Activated T-helper 1 cell treated with anti-CD3 and anti-CD28 coated beads, Interleukin-2, amount 50 U/mL, for 16 hours (primary cell): Measurements from ENCODE around the gene PTK7.
A peak's percentile ranks its signal among the peaks of the same experiment; 100 is the strongest.
"Not testable (repeated sequence)": the region's sequence is repeated elsewhere in the genome, so short reads cannot be mapped to it uniquely, and the experiment has no call there.

ENCODE experiments used
- DNase-seq, 2 donors: peaks; one replicate each; pipeline ENCODE4 v3.0.0-alpha.2; 2020; ENCODE audit warnings: low read depth in 1 of 2, low spot score in 1 of 2

PTK7 gene

GRCh38 chr6:43075670-43076463 is at the start of gene PTK7:
Gene PTK7 (plus strand): TSS chr6:43076314. CDS start chr6:43076489, 175 bp downstream.
- DNase-seq, result no peak

DNA sequence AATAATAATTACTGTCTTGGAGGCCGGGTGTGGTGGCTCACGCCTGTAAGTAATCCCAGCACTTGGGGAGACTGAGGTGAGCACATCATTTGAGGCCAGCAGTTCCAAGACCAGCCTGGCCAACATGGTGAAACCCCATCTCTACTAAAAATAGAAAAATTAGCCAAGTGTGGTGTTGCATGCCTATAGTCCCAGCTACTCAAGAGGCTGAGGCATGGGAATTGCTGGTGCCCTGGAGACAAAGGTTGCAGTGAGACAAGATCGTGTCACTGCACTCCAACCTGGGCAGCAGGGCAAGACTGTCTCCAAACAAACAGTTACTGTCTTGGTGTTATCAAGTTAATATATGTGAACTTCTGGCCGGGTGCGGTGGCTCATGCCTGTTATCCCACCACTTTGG is 49.7 kb upstream of the PTK7 start:
- no peak for DNase-seq

- DNase-seq, result no peak
These were observed 47.0 kb upstream of the PTK7 start for GRCh38 chr6:43029120-43029519.

DNA sequence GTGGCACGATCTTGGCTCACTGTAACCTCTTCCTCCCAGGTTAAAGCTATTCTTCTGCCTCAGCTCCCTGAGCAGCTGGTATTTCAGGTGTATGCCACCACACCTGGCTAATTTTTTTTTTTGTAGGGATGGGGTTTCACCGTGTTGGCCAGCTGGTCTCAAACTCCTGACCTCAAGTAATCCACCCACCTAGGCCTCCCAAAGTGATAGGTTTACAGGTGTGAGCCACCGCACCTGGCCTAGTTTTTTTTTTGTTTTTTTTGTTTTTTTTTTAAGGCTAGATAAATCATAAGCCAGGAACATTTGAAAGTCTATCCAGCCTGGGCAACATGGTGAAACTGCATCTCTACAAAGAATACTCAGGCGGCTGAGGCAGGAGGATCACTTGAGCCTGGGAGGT is 43.8 kb upstream of the PTK7 start:
- no peak for DNase-seq

DNA sequence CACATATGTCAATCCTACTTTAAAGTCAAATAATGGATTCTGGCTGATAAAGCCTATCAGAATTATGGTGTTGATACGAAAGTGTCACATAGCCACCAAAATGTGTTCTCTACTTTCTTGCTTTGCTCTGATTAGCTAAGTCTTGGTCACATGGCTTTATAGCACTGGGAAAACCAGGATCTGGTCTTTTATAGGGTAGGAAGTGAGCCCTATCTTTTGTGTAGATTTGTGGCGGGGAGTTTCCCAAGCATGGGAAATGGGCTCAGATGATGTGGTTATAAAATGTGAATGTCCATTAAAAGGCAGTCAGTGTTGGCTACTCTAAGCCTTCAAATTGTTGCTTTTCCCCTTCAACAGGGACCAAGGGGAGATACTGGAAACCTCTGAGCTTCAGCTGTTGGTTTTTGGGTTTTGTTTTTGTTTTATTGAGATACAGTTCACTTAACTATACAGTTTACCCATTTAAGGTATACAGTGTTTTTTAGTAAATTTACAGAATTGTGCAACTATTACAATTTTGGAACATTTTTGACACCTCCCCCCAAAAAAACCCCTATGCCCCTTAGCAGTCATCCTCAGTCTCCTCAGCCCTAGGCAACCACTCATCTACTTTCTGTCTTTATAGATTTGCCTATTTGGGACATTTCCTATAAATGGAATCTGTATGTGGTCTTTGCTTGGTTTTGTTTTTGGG is 42.5 kb upstream of the PTK7 start:
- DNase-seq, result no peak

- no peak for DNase-seq
These were observed 42.0 kb upstream of the PTK7 start for GRCh38 chr6:43034190-43034525.

GRCh38 chr6:43035495-43036194 is 40.5 kb upstream of the PTK7 start:
- no peak for DNase-seq

- no peak for DNase-seq
These were observed 39.4 kb upstream of the PTK7 start for GRCh38 chr6:43036712-43037111.

DNA sequence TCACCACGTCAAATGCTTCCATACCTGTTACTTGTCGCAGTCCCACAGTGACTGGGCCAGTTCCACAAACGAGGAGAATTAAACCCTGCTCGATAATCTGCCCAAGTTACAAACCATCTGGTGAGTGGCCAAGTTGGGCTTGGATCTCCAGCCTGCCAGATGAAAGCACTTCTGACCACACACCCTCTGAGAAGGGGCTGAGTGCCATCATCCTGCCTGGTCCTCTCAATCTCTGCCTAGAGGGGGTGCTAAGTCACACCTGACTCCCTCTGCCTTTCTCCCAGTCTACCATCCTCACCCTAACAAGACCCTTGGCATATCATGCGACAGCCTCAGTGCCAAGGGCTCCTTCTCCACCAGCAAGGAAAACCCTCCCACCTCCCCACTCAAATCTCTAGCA is 38.9 kb upstream of the PTK7 start:
- DNase-seq, result no peak

DNA sequence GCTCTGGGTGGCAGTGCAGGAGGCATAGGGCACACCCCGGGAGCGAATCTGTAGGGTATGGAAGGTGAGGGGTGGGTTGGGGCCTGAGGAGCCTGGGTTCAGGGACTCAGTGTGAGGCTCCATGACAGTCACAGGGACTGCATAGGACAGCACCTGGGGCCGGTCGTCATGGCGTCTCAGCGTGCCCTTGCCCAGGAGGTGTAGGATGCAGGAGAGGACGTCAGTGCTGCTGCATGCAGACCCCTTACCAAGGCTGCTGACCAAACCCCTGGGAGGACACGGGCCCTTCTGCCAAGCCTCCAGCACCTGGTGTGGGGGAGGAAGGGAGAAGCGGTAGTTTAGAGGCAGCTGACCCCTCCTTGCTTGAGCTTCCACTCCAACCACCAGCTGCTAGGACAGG is 38.4 kb upstream of the PTK7 start:
- DNase-seq, result no peak

DNA sequence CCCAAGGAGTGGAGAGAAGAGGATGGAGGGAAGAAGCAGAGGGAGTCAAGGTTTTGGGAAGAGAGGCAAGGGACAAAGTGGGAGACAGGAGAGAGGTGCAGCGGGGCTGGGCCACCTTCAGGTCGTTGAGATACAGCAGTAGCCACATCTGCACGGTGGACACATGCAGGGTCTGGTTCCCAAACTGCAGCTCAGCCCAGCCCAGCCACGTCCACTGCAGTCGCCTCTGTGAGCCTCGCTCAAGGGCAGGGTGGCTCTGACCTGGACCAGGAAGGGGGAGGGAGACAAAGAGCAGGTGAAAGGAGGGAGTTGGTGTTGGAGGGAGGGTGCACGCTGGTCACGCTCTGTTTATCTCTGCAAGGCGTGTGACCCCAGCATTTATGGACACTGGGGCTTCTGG is 37.4 kb upstream of the PTK7 start:
- DNase-seq, result no peak

GRCh38 chr6:43040542-43041257 is 35.4 kb upstream of the PTK7 start:
- no peak for DNase-seq

DNA sequence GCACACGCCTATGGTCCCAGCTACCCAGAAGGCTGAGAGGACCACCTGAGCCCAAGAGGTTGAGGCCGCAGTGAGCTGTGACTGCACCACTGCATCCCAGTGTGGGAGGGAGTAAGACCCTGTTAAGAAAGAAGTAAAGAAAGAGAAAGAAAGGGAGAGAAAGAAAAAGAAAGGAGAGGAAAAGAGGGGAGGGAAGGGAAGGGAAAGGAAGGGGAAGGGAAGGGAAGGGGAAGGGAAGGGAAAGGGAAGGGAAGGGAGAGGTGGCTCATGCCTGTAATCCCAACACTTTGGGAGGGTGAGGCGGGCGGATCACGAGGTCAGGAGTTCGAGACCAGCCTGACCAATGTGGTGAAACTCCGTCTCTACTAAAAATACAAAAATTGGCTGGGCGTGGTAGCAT is 34.6 kb upstream of the PTK7 start:
- not testable (repeated sequence) for DNase-seq

- DNase-seq, result no peak
These were observed 32.8 kb upstream of the PTK7 start for GRCh38 chr6:43043310-43043709.

GRCh38 chr6:43045371-43045930 is 30.7 kb upstream of the PTK7 start:
- DNase-seq, result no peak

DNA sequence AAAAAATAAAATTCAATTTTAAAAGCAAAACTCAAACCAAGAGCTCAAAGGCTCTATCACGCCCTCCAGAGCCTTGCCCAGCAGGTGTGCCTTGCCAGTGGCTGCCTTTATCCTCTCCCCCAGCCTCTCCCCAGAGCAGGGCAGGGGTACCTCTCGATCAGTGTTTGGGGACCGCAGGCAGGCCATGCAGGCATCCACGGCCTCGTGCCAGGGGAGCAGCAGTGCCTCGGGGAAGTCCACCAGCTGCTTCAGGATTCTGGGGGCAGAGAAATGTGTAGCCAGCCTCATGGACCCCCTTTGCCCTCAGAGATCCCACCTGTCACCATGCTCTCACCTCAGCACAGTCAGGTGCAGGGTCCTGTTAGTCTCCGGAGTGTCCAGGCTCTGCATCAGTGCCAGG is 28.1 kb upstream of the PTK7 start:
- no peak for DNase-seq

- no peak for DNase-seq
These were observed 25.1 kb upstream of the PTK7 start for GRCh38 chr6:43050981-43051380.

GRCh38 chr6:43052225-43052841 is 23.8 kb upstream of the PTK7 start:
- DNase-seq, result no peak

DNA sequence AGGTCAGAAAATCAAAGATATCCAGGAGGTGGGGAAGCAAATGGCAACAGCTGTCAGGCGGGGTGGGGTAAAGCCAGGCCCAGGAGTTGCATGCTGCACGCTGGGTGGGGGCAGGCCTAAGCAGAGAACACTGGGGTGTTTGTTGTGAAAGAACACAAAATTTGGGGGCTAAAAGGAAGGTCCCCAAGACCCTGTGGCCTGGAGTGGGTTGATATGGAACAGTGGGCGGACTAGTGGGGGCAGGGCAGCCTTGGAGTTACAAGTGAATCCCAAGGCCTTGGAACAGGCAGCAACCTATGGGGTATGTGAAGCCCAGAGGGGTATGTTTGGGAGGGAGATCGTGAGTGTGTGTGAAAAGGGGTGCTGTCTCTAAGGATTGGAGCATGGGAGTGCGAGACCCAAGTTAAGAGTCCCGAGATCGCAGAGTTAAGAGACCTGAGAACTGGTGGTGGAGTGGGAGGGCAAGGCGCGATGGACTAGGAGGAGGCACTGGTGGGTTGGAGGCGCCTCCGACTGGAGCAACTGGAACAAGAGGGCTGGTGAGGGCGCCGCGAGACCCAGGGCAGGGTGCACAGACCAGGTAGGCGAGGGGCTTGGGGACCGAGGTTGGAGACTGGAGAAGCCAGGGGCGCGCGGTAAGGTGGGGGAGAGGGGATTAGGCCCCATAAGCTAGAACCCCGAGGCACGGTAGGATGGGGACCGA is 23.1 kb upstream of the PTK7 start:
- no peak for DNase-seq

DNA sequence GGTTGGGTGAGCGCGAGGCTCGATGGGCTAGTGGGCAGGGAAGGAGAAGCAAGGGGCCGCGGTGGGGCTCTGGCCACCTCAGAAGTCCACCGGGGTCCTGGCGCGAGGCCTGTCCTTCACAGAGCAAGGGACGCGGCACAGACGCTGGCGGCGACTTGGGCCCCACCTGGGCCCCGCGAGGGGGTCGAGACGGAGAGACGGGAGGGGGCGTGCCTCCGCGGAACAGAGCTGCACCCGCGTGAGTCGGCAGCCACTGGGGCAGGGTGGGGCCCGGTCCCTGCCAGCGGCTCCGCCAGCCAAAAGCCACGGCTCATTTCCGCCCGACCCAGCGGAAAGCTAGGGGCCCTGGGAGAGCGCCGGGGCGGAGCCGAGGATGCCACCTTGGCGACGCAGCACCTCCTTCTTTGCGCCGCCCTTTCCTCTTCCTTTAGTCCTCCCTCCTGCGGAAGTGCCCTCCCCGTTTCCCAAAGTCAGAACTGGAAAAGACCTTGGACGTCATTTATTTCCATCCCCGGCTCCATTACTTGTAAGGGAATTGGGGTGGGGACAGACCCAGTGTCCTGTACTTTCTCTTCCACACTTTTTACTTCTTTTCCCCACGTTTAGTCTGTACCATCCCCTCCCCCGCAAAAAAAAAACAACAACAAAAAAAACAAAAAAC is 22.4 kb upstream of the PTK7 start, which contains the start of gene CUL7:
CUL7 (minus strand) TSS at position 307 of the 661 bp plus-strand sequence. CDS start 1,063 bp downstream, outside the sequence.
- peak; percentile 82 to 85 for DNase-seq
